NCI-H187 (cell line): ENCODE results near the gene SLC12A6.
"Not testable (repeated sequence)": the region's sequence is repeated elsewhere in the genome, so short reads cannot be mapped to it uniquely, and the experiment has no call there.

ENCODE experiments used
- DNase-seq, 2 experiments: peaks; one replicate each; lab custom pipeline; 2025; lab: John Stamatoyannopoulos, UW

Gene SLC12A6

GRCh38 chr15:34357653-34358052 is 20.1 kb upstream of the SLC12A6 start:
- no peak for DNase-seq

- DNase-seq: no peak
Measured at GRCh38 chr15:34355241-34355640, 17.7 kb upstream of the SLC12A6 start.

GRCh38 chr15:34354286-34354685 is 16.7 kb upstream of the SLC12A6 start:
- no peak for DNase-seq

- DNase-seq: no peak
Measured at GRCh38 chr15:34353627-34354026, 16.0 kb upstream of the SLC12A6 start.

DNA sequence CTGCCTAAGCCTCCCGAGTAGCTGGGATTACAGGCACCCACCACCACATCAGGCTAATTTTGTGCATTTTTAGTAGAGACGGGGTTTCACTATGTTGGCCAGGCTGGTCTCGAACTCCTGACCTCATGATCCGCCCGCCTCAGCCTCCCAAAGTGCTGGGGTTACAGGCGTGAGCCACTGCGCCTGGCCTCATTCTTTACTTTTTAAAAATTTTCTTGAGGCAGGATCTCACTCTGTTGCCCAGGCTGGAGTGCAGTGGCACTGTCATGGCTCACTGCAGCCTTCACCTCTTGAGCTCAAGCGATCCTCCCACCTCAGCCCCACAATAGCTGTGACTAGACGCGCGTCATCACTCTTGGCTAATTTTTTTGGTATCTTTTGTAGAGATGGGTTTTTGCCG is 15.4 kb upstream of the SLC12A6 start:
- not testable (repeated sequence) for DNase-seq

GRCh38 chr15:34349769-34350168 is 12.2 kb upstream of the SLC12A6 start:
- DNase-seq: no peak

- no peak for DNase-seq
Measured at GRCh38 chr15:34348735-34349300, 11.2 kb upstream of the SLC12A6 start.

GRCh38 chr15:34347951-34348638 is 10.5 kb upstream of the SLC12A6 start:
- no peak for DNase-seq

- peak; percentile 70 to 73 for DNase-seq
Measured at GRCh38 chr15:34342737-34343575, 5.4 kb upstream of the SLC12A6 start, which contains the start of the genes NOP10 and NUTM1. Gene NOP10 (minus strand): TSS chr15:34343136. CDS start chr15:34343073, 63 bp downstream. Gene NUTM1 (plus strand): TSS chr15:34343315. CDS start chr15:34343697, 382 bp downstream.

- not testable (repeated sequence) for DNase-seq
Measured at GRCh38 chr15:34342213-34342736, 4.7 kb upstream of the SLC12A6 start.

DNA sequence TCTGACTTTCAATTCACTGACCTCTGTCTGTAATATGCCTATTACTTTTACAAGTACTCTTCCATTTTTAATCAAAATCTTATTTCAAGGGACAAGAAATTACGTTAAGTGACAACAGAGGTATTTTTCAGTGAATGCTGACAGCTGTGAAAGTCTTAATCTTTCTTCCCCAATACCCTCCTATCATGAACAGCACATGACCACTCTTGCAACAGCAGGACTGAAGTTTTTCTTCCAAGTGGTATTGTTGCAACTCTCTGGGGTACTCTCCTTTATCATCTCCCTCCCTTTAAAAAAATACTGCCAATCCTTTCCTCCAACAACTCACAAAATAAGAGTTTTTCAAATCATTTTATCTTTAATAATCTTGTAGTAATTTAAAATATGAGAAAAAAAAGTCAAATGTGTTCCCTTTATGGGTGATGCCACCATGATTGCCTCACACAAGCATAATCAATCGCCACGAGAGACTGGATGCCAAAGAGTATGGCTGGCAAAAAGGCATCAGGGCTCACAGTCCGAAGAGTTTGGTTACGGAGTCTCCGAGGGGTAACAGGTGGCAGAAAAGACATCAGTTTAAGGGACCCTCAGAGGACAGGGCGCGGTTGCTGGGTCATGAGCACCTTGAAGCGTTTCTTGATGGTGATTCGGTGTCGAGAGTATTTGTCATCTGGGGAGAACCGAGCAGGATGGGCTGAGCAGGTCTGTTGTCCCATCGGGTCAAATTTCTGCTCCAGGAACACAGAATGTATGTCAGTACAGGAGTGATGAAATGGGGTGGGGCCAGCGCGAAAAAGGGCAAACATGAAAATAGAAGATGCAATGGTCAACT is 4.0 kb upstream of the SLC12A6 start:
- DNase-seq: no peak

DNA sequence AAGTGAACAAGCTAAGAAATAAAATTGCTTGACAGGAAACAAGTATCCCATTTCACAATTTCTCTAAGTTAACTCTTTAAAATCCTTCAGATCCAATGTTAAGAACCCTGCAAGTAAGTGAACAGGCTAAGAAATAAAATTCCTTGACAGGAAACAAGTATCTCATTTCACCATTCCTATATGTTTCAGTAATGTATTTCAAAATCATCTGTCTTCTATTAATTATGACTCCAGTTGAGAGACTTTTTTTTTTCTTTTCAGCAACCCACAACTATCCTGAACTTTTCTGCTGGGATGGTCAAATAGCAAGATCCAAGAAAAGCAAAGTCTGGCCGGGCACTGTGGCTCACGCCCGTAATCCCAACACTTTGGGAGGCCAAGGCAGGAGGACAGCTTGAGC is 2.4 kb upstream of the SLC12A6 start:
- no peak for DNase-seq

DNA sequence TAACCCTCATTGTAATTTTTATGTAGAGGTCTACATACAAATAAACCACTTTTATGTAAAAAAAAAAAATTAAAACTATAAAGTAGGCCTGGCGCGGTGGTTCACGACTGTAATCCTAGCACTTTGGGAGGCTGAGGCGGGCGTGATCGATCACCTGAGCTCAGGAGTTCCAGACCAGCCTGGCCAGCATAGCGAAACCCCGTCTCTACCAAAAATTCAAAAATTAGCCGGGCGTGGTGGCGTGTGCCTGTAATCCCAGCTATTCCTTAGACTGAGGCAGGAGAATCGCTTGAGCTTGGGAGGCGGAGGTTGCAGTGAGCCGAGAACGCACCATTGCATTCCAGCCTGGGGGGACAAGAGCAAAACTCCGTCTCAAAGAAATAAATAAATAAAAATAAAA is 766 bp upstream of the SLC12A6 start:
- DNase-seq: no peak

- no peak for DNase-seq
Measured at GRCh38 chr15:34336991-34337556, 507 bp downstream of the SLC12A6 start.

GRCh38 chr15:34336231-34336990 is 1.2 kb downstream of the SLC12A6 start:
- DNase-seq: no peak

DNA sequence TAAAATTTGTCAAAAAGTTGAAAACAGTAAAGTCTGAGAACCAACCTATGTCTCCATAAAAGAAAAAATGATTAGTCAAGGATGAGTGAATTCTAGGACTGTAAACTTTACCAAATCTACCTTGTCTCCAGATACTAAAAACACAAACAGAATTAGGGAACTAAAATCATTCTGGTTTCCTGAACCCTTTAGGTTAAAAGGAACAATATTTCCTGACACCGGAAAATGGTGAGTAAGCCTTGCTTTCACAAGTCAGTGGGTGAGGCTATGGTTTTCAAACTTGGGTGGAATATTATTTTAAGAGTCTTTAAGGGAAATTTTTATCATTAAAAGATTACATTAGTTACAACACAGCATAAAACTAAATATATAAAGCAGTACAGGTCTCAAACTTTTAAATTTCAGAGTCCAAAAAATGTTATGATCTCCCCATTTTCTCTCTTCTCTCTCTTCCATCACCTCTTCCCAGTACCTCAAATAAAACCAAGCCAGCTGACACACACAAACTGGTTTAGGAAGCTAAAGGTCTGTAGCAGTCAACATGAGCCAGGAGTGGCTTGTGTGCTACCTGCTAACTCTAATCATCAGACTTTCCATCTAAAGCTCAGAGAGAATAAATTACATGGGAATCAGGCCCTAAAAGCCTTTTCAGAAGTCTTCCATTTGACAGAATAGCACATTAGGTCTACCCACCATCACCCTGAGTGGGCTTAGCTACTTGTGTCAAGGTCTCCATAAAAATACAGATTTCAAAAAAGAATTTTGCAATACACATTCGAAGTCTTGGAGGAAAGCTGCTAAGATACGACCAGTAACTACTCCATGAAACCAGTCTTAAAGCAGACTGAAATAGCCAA is 2.2 kb downstream of the SLC12A6 start:
- no peak for DNase-seq

- no peak for DNase-seq
Measured at GRCh38 chr15:34334672-34335071, 2.9 kb downstream of the SLC12A6 start.

DNA sequence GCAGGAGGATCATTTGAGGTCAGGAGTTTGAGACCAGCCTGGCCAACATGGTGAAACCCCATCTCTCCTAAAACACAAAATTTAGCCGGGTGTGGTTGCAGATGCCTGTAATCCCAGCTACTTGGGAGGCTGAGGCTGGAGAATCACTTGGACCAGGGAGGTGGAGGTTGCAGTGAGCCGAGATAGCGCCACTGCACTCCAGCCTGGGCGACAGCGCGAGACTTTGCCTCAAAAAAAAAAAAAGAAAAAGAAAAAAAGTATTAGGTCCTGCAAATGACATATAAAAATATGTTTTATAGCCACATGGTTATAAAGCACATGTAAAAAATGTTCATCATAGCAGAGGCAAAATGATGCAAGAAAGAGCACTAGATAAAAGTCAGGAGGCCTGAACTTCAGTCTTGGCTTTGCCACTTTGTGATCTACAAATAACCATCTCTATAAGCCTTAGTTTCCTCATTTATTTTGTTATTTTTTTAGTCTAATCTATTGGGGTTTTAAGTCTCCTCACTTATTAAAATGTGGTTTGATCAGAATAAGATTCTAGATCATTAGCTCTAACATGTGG is 4.9 kb downstream of the SLC12A6 start:
- no peak for DNase-seq

DNA sequence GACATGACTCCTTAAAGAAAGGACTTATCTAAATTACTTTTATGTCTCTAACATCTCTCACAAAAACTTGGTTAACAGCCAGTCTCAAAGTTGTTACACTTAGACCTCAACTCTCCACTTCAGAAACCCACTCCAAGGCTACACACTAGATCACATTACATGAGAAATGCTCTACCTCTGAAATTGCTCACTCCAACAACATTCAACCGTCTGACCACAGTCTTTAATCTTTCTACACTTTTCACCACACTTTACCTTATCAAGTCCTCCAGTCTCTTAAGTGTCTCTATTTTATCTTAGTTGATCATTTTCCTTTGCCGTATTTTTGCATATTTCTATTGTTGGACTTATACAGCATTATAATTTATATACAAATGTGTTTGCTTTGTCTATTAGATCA is 5.8 kb downstream of the SLC12A6 start:
- no peak for DNase-seq
